ENCODE measurements around the gene ZNF474.
"Not testable (repeated sequence)": the region's sequence is repeated elsewhere in the genome, so short reads cannot be mapped to it uniquely, and the experiment has no call there.

ZNF474 gene

DNA sequence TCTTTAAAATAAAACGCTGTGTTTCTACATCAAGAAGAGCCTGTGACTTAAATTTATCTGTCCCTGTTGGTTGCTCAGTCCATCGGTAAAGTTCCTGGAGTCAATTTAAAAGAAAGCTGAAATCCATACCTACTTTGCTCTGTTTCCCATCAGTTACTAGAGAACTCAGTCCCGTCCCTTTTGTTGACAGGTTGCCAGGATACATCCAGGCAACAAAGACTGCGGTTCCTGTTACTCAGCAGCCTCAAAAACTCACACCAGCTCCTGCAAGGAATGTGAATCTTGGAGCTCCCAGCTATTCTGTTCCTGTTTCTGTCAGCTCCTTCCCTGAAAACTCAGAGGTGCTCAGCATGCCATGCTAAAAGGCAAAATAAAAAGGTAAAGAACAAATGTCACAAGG, at the start of gene ZNF474:
Gene ZNF474 (plus strand): TSS at position 241 of the 400 bp plus-strand sequence. CDS start 22,445 bp downstream, outside the sequence.
- no peak for DNase-seq (ENCODE audit: low read depth)

DNA sequence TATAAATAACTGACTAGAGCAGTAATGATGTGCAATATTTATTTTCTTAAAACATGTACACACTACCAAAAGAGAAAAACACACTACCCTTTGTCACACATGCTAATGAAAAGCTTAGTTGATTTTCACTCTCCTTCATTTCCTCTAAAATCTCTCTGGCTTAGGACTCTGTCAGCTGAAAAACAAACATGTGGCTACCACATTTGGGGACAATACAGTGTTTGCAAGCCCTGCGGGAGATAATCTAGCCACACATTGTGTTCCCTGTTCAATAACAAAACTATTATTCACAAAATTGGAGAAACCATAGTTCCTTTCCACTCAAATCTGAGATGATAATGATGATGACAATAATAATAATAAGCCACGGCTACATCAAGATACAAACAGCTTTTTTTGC, 47.8 kb upstream of the ZNF474 start:
- DNase-seq (ENCODE audit: low read depth): no peak

DNA sequence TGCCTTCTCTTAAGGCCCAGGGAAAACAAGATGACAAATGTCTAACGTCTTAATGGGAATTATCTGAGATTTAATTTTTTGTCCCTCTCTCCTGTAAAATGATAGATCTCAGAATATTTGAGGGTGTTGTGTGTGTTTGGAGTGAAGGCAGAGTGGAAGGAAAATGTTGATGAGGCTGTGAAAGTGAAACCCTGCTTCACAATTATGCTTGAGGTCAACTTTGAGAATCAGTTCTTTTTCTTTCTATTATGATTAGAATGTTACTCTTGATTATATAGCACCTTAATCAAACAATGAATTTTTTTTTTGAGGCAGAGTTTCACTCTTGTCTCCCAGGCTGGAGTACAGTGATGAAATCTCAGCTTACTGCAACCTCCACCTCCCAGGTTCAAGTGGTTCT, 45.8 kb upstream of the ZNF474 start:
- DNase-seq (ENCODE audit: low read depth): no peak

- no peak for DNase-seq (ENCODE audit: low read depth)
Measured at GRCh38 chr5:122085041-122085440, 44.3 kb upstream of the ZNF474 start.

DNA sequence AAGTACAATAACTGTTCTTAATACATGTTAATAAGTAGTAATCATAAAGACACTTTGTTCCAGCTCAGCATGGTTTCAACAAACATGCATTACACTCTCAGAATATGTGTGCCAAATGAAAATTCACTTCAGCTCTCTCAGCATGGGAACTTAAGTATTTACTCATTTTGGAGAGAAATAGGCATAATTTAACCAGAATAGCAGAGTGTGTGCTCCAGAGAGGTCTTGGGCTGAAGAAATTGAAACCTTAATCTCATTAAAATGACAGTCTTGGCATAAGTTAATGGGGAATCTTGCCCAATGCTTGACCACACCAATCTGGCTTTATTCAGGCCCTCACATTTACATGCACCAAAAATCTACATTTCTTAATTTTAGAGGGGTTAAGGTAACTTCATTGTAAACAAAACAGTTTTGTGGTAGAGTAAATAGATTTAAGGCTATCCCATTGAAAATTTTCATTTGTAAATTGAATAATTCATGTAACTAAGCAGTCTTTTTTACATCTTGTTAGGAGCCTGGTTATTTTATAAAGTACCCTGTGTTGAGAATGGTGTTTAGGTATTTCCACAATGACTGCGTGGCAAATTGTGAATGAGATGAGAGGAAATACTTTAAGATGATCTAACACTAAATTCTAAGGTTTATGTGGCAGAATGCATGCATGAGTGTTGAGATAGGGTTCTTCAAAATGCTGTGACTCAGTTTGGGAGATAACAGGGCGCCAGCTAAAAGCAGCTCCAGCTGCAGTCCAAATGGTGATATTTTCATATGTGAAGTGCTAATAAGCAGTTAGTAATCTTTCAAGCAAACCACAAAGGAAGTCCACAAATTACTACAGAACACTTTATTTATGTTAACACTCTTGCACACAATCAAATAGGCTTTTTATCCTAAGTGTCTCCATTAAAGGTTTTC, 40.0 kb upstream of the ZNF474 start:
- DNase-seq (ENCODE audit: low read depth): no peak

GRCh38 chr5:122091936-122092600, 37.3 kb upstream of the ZNF474 start:
- DNase-seq (ENCODE audit: low read depth): no peak

DNA sequence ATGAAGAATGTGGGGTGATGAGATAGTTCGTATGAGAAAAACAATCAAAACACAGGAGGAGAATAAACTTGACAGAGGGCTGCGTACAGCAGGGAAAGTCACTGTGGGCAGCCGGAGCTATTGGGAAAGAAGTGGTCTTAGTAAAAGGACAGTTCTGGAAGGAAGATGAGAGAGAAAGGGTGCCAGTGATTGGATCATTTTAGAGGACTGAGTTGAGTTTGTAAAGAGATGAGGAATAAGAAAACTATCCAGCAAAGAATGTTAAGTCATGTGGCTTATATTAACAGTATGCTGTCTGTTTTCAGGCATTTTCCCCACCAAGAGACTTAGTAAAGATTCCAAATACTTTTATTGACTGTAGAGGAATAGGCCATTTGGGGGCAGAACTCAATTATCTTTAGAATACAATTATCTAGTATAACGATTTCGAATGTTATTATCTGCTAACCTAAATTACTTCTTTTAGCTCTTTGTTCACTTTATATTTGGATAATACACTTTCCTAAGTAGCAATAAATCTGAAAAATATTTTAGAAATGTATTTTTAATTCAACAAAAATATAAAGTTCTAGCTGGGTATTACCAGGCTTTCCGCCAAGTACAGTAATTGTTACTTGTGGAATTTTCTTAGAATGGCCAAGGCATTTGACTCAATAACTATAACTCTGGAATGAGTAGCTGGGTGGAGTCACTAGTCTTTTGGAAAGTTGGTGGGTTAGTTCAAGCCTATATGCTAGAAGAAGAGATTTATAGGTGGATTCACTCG, 35.7 kb upstream of the ZNF474 start:
- DNase-seq (ENCODE audit: low read depth): no peak

- not testable (repeated sequence) for DNase-seq (ENCODE audit: low read depth)
Measured at GRCh38 chr5:122094251-122094650, 35.1 kb upstream of the ZNF474 start.

- no peak for DNase-seq (ENCODE audit: low read depth)
Measured at GRCh38 chr5:122095158-122095557, 34.2 kb upstream of the ZNF474 start.

DNA sequence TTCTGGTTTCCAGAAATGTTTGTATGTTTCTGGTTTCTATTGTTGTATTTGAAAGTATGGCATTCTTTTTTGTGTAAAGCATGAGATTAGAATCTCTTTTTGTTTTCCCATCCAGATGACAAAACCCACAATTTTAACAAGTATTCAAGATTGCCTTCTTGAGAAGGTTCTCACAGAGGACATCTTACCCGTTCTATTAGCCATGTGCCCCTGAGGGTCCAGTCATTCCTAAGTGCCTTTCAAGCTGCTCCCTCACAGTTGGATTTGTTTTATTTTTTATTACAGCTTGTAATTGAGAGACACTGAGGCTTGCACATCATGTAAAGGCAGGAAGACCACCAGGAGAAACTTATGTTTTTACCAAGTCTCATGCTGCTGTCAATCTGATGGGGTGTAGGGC, 32.0 kb upstream of the ZNF474 start:
- no peak for DNase-seq (ENCODE audit: low read depth)

- no peak for DNase-seq (ENCODE audit: low read depth)
Measured at GRCh38 chr5:122099060-122099790, 30.1 kb upstream of the ZNF474 start.

- DNase-seq (ENCODE audit: low read depth): no peak
Measured at GRCh38 chr5:122101636-122102285, 27.6 kb upstream of the ZNF474 start.

GRCh38 chr5:122102825-122103224, 26.5 kb upstream of the ZNF474 start:
- DNase-seq (ENCODE audit: low read depth): no peak

- no peak for DNase-seq (ENCODE audit: low read depth)
Measured at GRCh38 chr5:122105909-122106308, 23.4 kb upstream of the ZNF474 start.

DNA sequence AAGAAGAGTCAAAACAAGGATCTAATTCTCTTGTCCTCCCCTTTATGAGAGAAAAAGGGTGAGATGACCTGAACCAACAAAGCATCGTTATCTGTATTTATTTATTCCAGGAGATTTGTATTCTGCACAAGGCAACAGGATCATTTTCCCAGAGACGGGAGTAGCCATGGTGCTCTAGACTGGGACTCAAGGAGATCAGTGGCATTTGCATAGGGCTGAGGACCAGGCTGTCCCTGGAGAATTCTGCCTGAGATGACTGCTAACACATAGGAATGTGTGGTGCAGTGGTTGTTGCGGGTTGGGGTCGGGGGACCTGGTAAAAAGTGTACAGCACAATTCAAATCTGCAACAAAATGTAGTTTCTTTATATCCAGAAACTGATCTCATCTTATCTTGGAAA, 22.3 kb upstream of the ZNF474 start:
- DNase-seq (ENCODE audit: low read depth): no peak

- no peak for DNase-seq (ENCODE audit: low read depth)
Measured at GRCh38 chr5:122110987-122111386, 18.4 kb upstream of the ZNF474 start.

DNA sequence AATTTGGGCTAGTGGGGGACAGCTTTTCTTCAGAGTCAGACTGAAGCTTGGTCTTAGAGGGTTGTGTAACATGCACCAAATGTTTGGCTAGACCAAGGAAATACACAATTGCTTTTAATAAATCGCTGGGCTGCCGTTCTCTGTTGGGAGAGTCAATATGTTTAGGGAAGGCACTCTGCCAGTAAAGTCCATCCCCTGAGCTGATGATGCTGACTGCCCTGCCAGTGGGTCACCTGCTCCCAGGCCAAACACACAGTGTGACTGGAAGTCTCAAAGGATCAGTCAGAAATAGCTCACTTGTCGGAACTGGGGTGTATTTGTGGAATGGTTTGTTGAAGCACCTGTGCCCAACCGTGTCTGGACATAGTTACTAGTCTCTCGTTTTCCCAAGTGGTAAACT, 17.9 kb upstream of the ZNF474 start:
- no peak for DNase-seq (ENCODE audit: low read depth)

GRCh38 chr5:122112063-122112462, 17.3 kb upstream of the ZNF474 start:
- DNase-seq (ENCODE audit: low read depth): no peak

DNA sequence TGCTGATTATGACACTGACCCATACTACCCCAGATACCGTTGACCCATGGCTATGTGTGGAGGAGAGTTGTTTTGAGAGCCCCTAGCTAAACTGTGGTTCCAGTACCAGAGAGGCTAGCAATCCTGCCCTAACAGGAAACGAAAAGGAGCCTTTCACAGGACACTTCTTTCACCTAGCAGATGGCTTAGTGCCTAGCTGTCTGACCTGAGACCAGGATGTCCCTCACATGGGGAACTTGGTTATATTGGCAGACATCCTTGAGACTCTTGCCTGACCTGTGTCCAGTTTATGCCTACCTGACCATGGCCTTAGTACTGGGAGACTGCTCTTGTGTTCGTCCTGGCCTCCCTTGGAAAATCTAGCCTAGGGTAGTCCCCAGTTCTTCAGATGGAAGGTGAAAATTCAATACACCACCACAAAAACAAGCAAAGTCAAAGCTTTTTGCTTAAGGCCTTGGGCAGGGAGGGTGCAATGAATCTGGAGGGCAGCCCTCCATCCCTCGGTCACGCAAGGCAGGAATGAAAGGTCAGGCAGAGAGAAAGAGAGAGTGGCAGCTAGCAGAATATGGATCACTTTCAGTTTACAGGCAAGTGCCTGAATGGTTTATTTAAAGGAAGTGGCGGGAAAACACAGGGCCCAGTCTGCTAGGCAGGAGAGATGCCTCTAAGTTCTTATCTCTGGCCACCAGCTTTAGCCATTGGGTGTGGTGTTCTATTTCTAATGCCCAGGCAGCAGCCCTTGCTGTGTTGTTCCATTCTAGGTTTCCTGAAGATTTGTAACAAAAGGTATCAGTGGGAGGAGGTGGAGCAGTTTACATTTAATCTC, 16.4 kb upstream of the ZNF474 start:
- no peak for DNase-seq (ENCODE audit: low read depth)

DNA sequence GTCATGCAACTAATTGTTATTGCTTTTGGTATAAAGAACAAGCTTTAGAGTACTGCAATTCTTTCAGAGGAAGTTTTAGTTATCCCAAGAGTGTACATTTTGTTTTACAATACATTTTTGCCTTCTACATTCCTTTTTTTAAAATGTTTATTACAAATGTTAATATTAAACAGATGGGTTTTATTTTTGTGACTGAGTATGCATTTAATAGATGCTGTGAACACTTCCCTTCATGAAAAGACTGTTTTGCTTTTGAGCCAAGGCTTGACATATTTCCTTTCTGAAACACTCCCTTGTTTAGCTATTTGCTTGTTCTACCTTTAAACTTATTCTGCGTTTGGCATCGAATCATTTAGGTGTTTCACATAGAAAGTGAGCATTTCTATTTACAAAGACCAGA, 14.8 kb upstream of the ZNF474 start:
- DNase-seq (ENCODE audit: low read depth): no peak

Data from activated gamma-delta T cell treated with anti-CD3 and anti-CD28 coated beads, Interleukin-2, amount 50 U/mL, for 16 hours (primary cell).